ENCODE measurements around the gene KLHL7. TPM values are rescaled to one million over a fixed set of nuclear protein-coding genes. Genes with fewer than 3 reads are reported as not detected.

Gene KLHL7
- total RNA-seq, 1 donor from 2014 or later = 44.0 TPM

Other genes starting within 250 kb of the KLHL7 start
- 19.4 to 22.7 TPM (median 20.3 TPM) in 3 replicates for gene HYCC1, start 91.7 kb upstream of the KLHL7 start, total RNA-seq
- gene NUP42, start 76.3 kb downstream of the KLHL7 start, total RNA-seq = 44.1 to 48.5 TPM (median 45.8 TPM) in 3 replicates
- 2.1 to 2.7 TPM (median 2.2 TPM) in 3 replicates for gene GPNMB, start 141.0 kb downstream of the KLHL7 start, total RNA-seq
- gene MALSU1, start 193.6 kb downstream of the KLHL7 start, total RNA-seq = 43.3 to 47.1 TPM (median 44.9 TPM) in 3 replicates

All from mesothelial cell of epicardium (in vitro differentiated cells).